Measurements from ENCODE around the gene WDR27. TPM values are rescaled to one million over a fixed set of nuclear protein-coding genes. Genes with fewer than 3 reads are reported as not detected.

WDR27 gene
- total and polyA plus RNA-seq, 10 of the 15 experiments (the other 5 are each of a cell fraction or from before 2014, with no cell fraction given) = 1.9 to 33.2 (median 19.0) TPM

DNA sequence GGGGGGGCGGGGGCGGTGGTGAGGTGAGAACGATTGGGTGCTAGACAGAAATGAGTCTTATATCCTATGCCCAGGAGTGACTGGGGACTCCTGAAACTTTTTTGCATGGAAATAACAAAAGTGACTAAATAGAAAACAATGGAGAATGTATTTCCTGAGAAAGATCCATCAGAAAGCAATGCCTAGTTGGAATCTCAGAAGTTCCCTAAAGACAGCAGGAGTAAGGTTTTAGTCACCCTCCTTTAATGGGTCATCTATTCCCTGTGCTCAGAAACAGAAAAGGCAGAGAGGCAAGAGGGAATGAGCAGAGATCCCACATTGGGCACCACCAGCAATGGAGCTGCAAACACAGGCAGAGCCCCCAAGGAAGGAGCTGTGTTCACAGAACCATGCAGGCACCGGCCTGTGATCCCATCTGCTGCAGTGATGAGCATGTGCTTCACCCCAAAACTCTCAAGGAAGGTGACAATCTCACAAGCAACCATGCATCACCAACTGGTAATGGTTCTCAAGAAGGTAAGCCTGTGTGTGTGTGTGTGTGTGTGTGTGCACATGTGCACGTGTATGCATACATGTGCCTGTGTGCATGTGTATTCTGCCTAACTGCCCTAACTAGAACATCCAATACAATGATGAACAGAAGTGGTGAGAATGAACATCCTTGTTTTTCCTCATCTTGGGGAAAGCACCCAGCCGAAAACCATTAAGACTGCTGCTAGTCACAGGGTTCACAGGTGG lies 168.4 kb downstream of the WDR27 start:
- H3K4me3 ChIP-seq = no peak overlapping the region
- in situ Hi-C loops (cut with MboI) (no loop called here), intact Hi-C loops (cut with micrococcal nuclease; ENCODE audit: unreplicated experiment) (no loop called here)
- 69% methylated on average over 5 of the region's 6 CpGs for WGBS (ENCODE audit: insufficient coverage, insufficient replicate concordance, low lambda C conversion rate, missing lambda C conversion rate)
- no peak overlapping the region for H3K4me2 ChIP-seq (ENCODE audit: control insufficient read depth, insufficient read depth)
- DNase-seq (ENCODE audit: low read depth, low spot score) (no peak), ATAC-seq (no peak), FAIRE-seq (no peak)
- no peaks in the 10 kb centered on the region for H4K20me1 ChIP-seq (ENCODE audit: control insufficient read depth, insufficient read depth)
- TF ChIP-seq NR2C1 (IDR thresholded peaks at IDR 0.05) (no peak), KAT2A (conservative IDR thresholded peaks at IDR 0.05; ENCODE audit: control insufficient read depth, low read depth, low read length) (no peak), NRF1 (conservative IDR thresholded peaks at IDR 0.05; ENCODE audit: low read depth, low read length) (no peak), BACH1 (IDR thresholded peaks at IDR 0.05; ENCODE audit: borderline replicate concordance) (no peak), NFYB (IDR thresholded peaks at IDR 0.05; ENCODE audit: insufficient read depth, low read depth, low read length) (no peak), IKZF2 (IDR thresholded peaks at IDR 0.05) (no peak), BCL11A (IDR thresholded peaks at IDR 0.05; ENCODE audit: low read depth, low read length) (no peak), EP300 (IDR thresholded peaks at IDR 0.05; ENCODE audit: borderline replicate concordance in 1 of 2, control insufficient read depth in 1 of 2, low read depth in 2 of 2, low read length in 2 of 2) (no peak), MTA2 (IDR thresholded peaks at IDR 0.05; ENCODE audit: low read depth) (no peak), TARDBP (IDR thresholded peaks at IDR 0.05; ENCODE audit: borderline replicate concordance) (no peak), SMARCA5 (IDR thresholded peaks at IDR 0.05) (no peak), SUPT20H (IDR thresholded peaks at IDR 0.05; ENCODE audit: borderline replicate concordance, control insufficient read depth, low read depth, low read length) (no peak)
- TF ChIP-seq, protein P1, sequence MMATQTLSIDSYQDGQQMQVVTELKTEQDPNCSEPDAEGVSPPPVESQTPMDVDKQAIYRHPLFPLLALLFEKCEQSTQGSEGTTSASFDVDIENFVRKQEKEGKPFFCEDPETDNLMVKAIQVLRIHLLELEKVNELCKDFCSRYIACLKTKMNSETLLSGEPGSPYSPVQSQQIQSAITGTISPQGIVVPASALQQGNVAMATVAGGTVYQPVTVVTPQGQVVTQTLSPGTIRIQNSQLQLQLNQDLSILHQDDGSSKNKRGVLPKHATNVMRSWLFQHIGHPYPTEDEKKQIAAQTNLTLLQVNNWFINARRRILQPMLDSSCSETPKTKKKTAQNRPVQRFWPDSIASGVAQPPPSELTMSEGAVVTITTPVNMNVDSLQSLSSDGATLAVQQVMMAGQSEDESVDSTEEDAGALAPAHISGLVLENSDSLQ (IDR thresholded peaks at IDR 0.05) = no peak
- H3K9ac ChIP-seq (ENCODE audit: control insufficient read depth, insufficient read depth, low read length) = no peak overlapping the region
- H3K79me2 ChIP-seq (ENCODE audit: control insufficient read depth, insufficient read depth, low read length) = no peaks in the 10 kb centered on the region
- BruUV-seq (replicated peaks) = no TSS peak
- RAD21 ChIA-PET (ENCODE audit: unreplicated experiment) = interaction anchor here (0.6 kb wide), 1 partner anchor 173 kb away, joined by 6 read pairs; no protein-coding TSS in a partner anchor
- H3K36me3 ChIP-seq (ENCODE audit: control insufficient read depth in 2 of 2, insufficient read depth in 2 of 2, low read length in 1 of 2) = no peaks in the 10 kb centered on the region
- no peak overlapping the region for H2AFZ ChIP-seq (ENCODE audit: control insufficient read depth, low read depth, low read length)
- no peaks in the 10 kb centered on the region for H3K27me3 ChIP-seq (replicated peaks in 1 of 2; ENCODE audit: control insufficient read depth in 2 of 2, insufficient read depth in 2 of 2, low read length in 1 of 2)
- no peaks in the 10 kb centered on the region; the same call in 2 of the 3 replicates for H3K9me3 ChIP-seq (replicated peaks; ENCODE audit: control insufficient read depth, insufficient read depth, low read length)
- no peak overlapping the region for H3K27ac ChIP-seq (ENCODE audit: control insufficient read depth, insufficient read depth)
- SMC1A ChIA-PET (ENCODE audit: uncharacterized antibody, unreplicated experiment) = no interaction called here
- CTCF ChIA-PET = interaction anchor here (0.9 kb wide), 1 partner anchor 28 kb away, joined by 3 read pairs; no protein-coding TSS in a partner anchor
- H3K4me1 ChIP-seq (ENCODE audit: control insufficient read depth, insufficient read depth, low read length) = no peaks in the 10 kb centered on the region
- POLR2A ChIA-PET = no interaction called here
